ENCODE measurements around the gene MVK.

GRCh38 chr12:109575683-109576082, 2.1 kb downstream of the MVK start:
- TF ChIP-seq CTCF (IDR thresholded peaks at IDR 0.05) (no peak), POLR2A (IDR thresholded peaks at IDR 0.05) (no peak)
